ENCODE data around the gene NMB.
A peak's percentile ranks its signal among the peaks of the same experiment; 100 is the strongest.
"Not testable (repeated sequence)": the region's sequence is repeated elsewhere in the genome, so short reads cannot be mapped to it uniquely, and the experiment has no call there.

Gene NMB

DNA sequence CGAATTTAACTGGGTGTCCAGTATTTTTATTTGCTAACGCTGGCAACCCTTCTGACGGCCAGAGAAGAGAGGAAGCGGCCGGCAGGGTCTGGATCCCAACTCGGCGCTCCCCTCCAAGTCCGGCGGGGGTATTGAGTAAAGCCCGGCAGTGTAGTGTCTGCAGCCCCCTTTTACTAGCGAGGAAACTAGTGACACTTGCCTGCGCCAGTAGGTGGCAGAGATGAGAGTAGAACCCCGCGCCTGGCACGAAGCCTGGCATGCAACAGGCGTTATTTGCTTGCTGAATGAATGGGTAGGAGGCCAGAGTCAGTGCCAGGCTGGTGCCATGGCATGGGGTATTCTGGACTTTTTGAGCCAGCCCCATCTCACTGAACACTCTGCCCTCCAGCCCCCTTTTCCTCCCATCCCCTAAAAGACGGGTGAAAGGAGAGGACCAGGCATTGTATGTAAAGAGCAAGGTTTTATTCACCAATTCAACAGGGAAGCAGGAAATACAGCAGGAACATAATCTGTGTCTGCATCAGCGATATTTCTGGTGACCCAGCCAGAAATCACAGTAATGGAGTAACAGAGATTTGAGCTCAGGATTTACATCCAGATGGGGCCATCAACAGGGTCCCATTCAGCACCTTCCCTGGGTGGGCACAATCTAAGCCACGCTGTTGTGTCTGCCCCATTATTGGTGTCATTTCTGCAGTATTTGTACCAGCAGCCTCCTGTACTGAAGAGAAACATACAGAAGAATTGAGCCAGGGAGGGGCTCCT is 3.1 kb downstream of the NMB start:
- DNase-seq, result peak; percentile 84

DNA sequence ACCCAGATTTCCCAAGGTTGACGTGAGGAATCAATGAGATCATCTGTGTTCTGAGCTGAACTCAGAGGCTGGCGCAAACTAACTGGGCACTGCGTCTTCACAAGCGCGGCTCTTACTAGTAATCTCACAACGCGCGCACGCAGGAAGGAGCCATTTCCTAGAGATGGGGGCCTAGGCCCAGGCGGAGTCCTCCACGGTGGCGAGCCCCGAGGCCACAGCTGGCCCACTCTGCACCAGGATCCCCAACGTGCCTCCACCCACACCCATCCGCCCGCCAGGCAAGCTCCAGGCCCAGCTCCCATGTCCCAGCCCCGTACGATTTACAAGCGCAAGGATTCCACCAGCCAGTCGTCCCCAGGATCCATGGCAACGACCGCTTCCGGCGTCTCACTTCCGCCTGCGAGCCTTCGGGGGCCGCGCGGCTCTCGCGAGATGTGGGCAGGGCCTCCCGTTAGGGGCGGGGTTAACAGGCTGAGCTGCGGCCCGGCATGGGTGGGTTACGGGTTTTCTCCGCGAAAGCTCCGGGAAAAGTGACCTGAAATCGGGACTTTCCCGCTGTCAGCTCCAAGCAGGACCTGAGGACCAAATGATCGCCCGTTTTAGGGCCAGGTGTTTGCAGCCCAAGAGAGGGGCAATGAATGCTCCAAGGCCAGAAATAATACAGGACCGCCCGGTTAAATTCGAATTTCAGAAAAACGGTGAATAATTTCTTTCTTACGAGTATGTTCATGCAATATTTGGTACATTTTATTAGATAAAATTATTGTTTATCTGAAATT is 3.9 kb downstream of the NMB start, which contains the start of gene WDR73:
Gene WDR73, minus strand, starts transcription at position 374 of the 779 bp plus-strand sequence. Its CDS starts 9 bp downstream, at position 365.
- DNase-seq, result peak; percentile 74

DNA sequence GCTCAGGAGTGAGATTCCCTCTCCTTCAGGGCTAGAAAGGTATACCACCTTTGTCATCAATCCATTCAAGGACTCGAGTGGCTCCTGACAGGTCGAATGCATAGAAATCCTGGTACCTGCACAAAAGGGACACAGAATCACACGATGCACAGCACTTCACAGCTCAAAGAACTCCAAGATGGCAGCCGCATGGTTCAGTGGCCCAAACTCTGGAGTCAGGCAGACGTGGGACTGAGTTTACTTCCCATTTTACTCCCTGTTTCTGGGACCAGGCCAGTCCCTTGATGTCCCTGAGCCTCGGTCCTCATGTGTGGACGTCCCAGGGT is 4.5 kb downstream of the NMB start:
- no peak for DNase-seq

DNA sequence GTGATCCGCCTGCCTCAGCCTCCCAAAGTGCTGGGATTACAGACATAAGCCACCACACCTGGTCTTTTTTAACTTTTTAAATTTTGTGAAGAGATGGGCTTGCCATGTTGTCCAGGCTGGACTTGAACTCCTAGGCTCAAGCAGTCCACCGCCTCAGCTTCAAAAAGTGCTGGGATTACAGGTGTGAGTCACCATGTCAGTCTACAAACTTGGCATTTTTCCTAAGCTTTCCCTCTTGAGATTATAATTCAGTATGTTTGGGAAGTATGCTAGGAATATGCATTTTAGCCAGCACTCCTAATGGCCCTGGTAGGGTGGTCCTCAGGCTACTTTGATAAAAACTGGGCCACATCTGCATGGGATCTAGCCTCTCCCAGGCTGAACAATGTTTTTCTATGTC is 8.3 kb downstream of the NMB start:
- no peak for DNase-seq

DNA sequence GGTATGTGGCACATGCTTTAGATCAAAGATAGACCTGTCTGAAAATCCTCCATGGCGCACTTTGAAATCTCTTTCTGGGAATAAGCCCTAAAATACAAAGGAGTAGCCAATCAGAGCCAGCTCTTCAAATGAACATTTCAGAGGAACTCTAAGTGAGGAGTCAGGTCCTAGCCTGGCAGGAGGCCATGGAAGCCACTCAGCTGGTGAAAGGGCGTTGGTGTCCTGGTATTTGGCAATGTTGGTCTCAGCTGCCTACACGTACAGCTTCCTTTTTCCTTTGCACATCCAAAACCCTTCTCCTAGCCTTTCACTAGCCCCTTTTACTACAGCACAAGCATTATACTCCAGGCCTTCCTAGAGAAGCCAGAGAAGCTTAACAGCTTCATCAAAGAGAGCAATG is 9.5 kb downstream of the NMB start:
- no peak for DNase-seq

DNA sequence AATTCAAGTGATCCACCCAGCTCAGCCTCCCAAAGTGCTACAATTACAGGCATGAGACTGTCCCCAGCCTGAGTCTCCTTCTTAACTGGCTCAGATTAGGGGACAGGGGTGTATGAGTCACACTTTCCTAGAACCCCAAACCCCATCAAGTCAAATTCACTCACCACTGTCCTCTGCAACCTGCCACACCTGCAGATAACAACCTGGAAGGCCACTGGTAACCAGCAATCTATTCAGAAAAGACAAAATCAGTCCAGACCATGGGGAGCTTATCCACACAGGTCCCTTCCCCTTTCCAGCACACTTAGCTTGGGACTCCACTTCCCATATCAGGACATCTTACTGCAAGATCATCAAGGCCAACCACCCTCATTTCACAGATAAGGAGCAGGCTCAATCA is 10.3 kb downstream of the NMB start:
- no peak for DNase-seq

DNA sequence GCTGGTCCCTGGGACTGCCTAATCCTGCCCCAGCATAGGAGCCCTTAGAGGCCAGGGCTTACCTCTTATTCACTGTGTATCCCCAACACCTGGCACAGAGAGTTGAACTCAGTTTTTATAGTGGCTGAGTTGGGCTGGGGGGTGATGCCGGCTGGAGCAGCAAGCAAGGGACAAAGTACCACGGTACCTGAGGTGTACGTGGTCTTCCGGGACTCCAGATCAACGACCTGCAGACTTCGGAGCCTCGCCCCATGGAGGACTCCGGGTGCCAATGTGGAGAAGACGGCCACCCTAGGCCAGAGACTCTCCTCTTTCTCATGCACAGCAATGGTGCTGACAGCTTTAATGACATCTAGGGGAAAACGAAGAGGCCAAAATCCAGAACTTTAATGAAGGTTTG is 12.0 kb downstream of the NMB start:
- DNase-seq, result no peak

DNA sequence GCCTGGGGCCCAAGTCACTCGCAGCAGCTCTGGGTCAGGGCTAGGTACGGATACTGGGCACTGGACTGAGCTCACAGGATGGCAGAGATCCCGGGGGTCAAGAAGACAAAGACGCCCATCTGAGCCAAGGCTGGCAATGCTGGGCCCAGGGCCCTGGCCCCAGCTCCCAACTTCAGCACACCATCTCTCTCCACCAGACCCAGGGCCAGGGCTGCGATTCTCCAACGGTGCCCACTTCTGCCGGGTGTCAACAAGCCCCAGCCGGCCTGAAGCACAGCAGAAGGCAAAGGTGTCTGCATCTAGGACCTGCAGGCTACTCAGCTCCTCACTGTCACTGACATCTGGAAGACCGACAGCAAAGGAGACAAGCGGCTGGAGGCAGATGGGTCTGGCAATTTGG is 12.5 kb downstream of the NMB start:
- DNase-seq, result no peak

DNA sequence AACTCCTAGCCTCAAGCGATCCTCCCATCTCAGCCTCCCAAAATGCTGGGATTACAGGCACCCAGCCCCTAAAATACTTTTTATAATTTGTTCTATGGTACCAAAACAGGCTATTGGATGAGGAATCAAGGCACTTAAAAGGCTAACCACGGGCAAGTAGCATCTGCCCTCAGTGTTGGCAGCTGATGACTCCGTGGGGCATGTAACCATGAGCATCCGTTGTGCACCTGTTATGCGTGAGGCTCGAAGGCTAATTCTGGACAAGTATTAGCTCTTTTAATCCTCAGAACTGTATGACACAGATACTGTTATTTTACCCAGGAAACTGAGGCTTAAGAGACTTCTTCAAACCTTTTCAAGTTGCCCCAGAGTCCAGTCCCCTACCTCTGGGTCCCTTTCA is 14.2 kb downstream of the NMB start:
- DNase-seq, result no peak

DNA sequence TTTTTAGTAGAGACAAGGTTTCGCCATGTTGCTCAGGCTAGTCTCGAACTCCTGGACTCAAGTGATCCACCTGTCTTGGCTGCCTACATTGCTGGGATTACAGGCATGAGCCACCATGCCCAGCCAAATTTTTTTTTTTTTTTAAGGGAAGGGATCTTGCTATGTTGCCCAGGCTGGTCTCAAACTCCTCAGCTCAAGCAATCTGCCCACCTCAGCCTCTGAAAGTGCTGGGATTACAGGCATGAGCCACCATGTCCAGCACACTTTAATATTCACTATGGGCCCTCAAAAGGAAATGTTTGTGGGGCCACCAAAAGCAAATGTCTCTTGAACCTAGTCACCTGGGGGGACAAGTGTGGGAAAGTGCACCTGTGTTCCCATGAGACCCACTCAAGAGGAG is 15.4 kb downstream of the NMB start:
- not testable (repeated sequence) for DNase-seq

DNA sequence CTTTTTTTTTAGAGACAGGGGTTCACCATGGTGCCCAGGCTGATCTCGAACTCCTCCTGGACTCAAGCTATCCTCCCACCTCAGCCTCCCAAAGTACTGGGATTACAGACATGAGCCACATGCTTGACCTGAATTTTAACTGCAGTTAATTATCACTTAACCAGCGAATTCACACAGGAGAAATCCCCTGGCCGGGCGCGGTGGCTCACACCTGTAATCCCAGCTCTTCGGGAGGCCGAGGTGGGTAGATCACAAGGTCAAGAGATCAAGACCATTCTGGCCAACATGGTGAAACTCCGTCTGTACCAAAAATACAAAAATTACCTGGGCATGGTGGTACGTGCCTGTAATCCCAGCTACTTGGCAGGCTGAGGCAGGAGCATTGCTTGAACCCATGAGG is 16.1 kb downstream of the NMB start:
- DNase-seq, result not testable (repeated sequence)

DNA sequence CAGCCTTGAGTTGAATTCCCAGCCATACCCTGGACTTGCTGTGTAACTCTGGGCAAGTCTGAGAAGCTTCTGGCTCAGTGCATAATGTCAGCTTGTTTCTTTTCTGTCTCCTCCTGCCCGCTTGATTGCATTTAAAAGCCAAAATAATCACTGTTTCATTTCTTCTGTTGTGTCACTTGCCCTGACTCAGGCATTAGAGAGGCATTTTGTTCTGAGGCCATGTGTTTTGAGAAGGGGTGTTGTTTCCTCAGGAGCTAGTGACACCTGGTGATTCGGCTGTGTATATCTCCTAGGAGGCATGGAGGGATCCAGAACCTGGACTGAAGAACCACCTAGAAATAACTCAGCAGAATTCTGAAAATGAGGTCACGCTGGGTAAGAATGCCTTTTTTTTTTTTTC is 19.9 kb downstream of the NMB start:
- no peak for DNase-seq

DNA sequence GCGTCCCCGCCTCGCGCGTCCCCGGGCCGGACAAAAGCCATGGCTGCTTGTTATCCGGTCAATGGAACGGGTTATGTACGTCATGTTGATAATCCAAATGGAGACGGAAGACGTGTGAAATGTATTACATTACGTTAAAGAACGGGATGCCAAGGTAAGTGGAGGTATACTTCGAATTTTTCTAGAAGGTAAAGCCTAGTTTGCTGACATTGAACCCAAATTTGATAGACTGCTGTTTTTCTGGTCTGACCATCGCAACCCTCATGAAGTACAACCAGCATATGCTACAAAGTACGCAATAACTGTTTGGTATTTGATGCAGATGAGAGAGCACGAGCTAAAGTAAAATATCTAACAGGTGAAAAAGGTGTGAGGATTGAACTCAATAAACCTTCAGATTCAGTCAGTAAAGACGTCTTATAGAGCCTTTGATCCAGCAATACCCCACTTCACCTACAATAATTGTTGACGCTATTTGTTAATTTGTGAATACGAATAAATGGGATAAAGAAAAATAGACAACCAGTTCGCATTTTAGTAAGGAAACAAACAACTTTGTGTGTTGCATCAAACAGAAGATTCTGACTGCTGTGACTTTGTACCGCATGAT is 23.7 kb downstream of the NMB start:
- DNase-seq, result no peak

DNA sequence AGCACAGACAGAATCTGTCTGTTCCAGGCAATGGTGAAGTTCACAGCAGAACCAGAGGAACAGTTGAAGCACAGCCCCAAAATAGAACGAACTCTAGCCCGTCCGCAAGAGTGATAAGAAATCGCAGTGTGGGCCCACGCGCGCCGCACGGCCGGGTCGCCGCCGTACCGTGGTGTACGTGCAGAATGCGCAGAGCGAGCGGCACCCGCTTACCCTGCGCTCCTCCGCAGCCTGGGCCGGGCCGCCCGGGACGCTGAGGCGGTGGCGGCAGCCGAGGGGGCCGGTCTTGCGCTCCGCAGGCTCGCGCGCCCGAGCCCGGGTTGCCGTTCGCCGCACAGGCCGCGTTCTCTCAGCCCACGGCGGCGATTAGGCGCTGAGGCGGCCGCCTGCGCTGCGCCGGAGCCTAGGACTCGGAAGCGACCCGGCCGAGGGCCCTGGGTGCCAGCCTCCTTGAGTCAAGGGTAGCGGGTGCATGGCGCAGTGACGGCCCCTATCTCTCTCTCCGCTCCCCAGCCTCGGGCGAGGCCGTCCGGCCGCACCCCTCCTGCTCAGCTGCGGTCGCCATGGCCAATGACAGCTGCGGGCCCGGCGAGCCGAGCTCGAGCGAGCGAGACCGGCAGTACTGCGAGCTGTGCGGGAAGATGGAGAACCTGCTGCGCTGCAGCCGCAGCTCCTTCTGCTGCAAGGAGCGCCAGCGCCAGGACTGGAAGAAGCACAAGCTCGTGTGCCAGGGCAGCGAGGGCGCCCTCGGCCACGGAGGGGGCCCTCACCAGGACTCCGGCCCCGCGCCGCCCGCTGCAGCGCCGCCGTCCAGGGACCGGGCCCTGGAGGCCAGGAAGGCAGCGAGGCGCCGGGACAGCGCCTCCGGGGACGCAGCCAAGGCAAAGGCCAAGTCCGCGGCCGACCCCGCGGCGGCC is 24.4 kb downstream of the NMB start:
- DNase-seq, result no peak

DNA sequence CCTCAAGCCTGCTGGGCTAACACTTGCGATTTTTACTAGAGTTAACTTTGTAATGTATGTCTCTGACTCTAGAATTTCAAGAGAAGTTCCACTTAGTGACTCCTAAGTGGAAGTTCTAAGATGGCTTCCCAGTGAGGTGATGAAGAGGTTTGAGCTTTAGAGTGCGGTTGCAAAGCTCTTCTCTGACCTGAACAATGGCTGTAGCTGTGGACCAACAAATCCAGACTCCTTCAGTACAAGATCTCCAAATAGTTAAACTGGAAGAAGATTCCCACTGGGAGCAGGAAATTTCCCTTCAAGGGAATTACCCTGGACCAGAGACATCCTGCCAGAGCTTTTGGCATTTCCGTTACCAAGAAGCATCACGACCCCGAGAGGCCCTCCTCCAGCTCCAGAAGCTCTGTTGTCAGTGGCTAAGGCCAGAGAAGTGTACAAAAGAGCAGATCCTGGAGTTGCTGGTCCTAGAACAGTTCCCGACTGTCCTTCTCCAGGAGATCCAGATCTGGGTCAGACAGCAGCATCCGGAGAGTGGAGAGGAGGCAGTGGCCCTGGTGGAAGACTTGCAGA is 26.2 kb downstream of the NMB start:
- DNase-seq, result no peak

DNA sequence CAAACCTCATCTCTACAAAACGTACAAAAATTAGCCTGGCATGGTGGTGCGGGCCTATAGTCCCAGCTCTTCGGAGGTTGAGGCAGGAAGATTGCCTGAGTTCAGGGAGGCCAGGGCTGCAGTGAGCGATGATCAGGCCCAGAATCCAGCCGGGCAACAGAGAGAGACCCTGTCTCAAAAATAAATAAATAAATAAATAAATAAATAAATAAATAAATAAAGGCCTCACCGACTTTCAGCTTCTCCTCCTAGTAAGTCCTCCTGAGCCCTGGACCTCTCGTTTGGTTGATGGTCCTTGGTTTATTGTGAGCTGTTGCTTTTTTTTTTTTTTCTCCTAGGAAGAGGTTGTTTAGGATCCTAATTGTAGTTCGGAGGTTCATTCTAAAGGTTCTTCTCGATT is 29.0 kb downstream of the NMB start:
- no peak for DNase-seq

DNA sequence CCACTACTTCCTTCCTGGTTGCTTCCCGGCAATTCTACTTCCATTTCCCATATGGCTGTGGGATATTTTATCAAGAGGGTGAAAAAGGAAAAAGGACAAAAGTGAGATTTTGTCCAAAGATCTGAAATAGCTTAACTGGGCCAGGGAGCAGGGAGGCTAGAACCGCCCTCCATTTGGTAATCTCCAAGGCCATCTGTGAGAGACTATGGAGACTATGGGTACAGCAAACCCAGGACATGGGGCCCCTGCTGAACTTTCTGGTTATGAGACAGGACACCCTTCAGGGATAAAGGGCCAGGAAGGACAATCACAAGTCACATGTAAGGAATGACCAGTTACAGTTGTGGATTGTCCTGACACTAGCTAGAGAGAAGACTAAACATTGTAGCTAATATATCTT is 32.9 kb downstream of the NMB start:
- DNase-seq, result no peak

DNA sequence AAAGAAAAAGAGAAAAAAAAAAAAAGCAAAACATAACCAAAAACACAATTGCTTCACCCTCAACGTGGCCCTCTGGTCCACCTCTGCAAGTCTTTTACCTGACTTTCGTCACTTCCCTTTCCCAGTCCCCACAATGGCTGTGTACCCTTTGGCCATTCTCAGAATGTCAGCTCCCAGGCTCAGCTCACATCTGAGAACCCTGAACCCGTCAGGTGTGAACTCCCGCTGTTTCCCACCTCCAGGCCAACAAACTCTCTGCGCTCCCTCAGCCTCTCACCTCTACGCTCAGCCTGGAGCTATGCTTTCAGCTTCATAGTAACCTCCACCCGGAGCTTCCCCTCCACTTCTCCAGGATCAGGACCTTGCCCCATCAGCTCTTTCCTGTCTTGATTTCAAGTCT is 33.6 kb downstream of the NMB start:
- DNase-seq, result no peak

DNA sequence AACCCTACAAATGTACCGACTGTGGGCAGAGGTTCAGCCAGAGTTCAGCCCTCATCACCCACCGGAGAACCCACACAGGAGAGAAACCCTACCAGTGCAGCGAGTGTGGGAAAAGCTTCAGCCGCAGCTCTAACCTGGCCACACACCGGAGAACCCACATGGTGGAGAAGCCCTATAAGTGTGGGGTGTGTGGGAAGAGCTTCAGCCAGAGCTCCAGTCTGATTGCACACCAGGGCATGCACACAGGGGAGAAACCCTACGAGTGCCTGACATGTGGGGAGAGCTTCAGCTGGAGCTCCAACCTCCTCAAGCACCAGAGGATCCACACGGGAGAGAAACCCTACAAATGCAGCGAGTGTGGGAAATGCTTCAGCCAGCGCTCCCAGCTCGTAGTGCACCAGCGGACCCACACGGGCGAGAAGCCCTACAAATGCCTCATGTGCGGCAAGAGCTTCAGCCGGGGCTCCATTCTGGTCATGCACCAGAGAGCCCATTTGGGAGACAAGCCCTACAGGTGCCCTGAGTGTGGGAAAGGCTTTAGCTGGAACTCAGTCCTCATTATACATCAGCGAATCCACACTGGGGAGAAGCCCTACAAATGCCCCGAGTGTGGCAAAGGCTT is 36.5 kb downstream of the NMB start:
- no peak for DNase-seq

DNA sequence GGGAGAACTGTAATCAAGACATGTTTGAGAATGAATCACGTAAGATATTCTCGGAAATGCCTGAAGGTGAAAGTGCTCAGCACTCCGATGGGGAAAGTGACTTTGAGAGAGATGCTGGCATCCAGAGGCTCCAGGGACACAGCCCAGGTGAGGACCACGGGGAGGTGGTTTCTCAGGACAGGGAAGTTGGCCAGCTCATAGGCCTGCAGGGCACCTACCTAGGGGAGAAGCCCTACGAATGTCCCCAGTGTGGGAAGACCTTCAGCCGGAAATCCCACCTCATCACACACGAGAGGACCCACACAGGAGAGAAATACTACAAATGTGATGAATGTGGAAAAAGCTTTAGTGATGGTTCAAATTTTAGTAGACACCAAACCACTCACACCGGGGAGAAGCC is 37.4 kb downstream of the NMB start:
- no peak for DNase-seq

DNA sequence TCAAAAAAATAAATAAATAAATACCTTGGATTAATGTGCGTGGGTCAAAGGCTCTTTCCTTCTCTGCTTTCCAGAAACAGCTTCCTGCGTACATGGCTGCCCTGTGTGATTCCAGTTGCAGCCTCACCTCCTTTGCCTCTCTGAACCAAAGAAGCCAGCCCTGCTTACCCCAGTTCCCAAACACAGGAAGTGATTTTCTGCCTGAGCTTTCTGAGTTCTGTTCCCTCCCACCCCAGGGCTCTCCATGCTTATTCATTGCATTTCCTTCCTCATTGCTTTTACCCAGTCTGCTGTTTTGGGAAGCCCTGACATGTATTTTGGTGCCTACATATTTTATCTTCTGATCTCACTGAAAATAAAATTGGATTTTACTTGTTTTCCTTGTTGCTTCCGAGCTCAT is 41.8 kb downstream of the NMB start:
- no peak for DNase-seq

DNA sequence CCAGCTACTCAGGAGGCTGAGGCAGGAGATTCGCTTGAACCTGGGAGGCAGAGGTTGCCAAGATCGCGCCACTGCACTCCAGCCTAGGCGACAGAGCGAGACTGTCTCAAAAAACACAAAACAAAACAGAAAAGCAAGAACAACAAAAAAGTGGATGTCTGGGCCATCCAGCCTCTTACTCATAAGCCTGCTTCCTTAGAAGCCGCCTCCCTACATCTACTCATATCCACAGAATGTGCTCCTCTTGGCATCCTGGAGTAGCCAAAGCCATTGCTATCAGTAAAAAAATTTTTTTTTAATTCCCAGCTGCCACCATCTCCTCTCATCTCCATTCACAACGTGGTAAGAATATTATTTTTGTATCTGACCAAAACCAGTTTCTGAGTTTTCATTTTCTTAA is 46.4 kb downstream of the NMB start:
- DNase-seq, result no peak

All from NCI-H1694 treated with DMSO at 0.1 percent for 48 hours (cell line).